MM.1S (cell line): ENCODE results near the gene BCO1.

ENCODE experiments used
- CTCF ChIP-seq: fragments of 300-600 bp; sonication (generic); IDR thresholded peaks from 2 replicates; pipeline ENCODE4 v1.5.1; 2016; ENCODE audit warnings: antibody characterized with exemption, low read length, mixed read lengths
- EZH2 ChIP-seq: fragments of 300-600 bp; sonication (generic); optimal IDR thresholded peaks from 2 replicates; pipeline ENCODE3; 2017; ENCODE audit warnings: low read depth, mild to moderate bottlenecking, antibody characterized with exemption, low read length, mixed read lengths
- EZH2phosphoT487 ChIP-seq: fragments of 300-600 bp; sonication (generic); IDR thresholded peaks from 2 replicates; pipeline ENCODE4 v1.6.1; 2018; ENCODE audit warnings: antibody characterized with exemption, low read length

- TF ChIP-seq CTCF, result no peak
- TF ChIP-seq EZH2phosphoT487, result no peak
- TF ChIP-seq EZH2, result no peak
Measured at GRCh38 chr16:81319221-81319912, 80.9 kb downstream of the BCO1 start.
